HK-2 (cell line): ENCODE data around the gene EGLN3.
"Not testable (repeated sequence)": the region's sequence is repeated elsewhere in the genome, so short reads cannot be mapped to it uniquely, and the experiment has no call there.

Experiments
- DNase-seq: peaks from one replicate; pipeline ENCODE4 v3.0.0-alpha.2; 2018; ENCODE audit not compliant: unreplicated experiment

Gene EGLN3

GRCh38 chr14:33950320-33951182 lies at the start of gene EGLN3:
Gene EGLN3, minus strand, starts transcription at chr14:33951074. Its CDS starts 322 bp downstream, at chr14:33950752.
- peak; percentile 92 for DNase-seq

DNA sequence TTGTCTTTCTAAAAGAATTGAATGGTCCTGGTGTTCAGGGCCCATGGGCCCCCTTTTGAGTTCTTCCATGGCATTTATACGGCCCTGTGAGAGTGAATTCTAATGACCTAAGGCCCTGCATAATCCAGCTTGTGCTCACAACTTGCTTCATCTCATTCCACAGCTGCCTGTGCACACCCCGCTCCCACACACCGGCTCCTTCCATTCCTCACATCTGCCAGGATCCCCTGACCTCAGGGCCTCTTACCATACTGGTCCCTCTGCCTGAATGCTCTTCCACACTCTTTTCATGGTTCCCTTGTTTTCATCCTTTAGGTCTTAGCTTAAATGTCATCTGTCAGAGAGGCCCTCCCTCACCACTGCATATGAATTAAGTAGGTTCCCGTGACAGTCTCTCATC lies 49.5 kb upstream of the EGLN3 start:
- DNase-seq: no peak

- DNase-seq: no peak
Measured at GRCh38 chr14:33999771-34000291, 49.0 kb upstream of the EGLN3 start.

DNA sequence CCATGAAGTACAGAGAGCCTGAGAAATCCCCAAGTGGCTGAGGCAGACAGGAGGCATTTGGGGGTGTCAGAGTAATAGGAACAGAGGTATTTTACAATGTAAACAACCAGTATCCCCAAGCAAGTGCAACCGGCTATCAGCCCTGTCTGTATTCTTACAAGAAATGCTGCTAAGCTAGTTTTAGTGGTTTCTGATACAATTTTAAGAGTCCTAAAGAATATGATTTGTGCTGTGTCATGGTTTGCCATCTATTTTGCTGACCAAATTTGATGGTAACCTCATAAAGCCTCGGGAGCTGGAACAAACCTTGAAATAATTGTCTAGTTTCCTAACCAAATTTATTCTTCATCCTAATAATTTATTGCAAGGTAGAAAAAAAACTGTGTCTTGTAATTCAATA lies 46.7 kb upstream of the EGLN3 start:
- DNase-seq: no peak

GRCh38 chr14:33996462-33996861 lies 45.6 kb upstream of the EGLN3 start:
- DNase-seq: no peak

- no peak for DNase-seq
Measured at GRCh38 chr14:33993246-33993645, 42.4 kb upstream of the EGLN3 start.

- DNase-seq: no peak
Measured at GRCh38 chr14:33992274-33993007, 41.6 kb upstream of the EGLN3 start.

- DNase-seq: no peak
Measured at GRCh38 chr14:33990790-33991189, 39.9 kb upstream of the EGLN3 start.

- DNase-seq: no peak
Measured at GRCh38 chr14:33987565-33988080, 36.7 kb upstream of the EGLN3 start.

DNA sequence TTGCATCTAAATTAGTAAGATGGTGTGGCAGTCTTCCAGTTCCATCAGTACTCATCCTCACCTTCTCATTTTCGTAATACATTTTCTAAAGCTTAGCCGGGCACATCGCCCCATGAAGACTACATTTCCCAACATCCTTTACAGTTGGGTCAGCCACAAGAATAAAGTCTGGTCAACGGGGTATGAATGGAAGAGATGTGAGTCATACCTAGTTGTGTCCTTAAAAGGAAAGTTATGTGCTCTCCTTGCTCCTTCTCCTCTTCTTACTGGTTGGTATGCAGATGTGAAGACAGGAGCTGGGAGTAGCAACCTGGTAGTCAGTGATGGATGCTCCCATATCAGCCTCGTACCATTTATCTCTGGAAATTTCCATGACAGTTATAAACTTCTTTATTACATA lies 35.9 kb upstream of the EGLN3 start:
- peak; percentile 37 for DNase-seq

GRCh38 chr14:33985242-33985641 lies 34.4 kb upstream of the EGLN3 start:
- DNase-seq: no peak

DNA sequence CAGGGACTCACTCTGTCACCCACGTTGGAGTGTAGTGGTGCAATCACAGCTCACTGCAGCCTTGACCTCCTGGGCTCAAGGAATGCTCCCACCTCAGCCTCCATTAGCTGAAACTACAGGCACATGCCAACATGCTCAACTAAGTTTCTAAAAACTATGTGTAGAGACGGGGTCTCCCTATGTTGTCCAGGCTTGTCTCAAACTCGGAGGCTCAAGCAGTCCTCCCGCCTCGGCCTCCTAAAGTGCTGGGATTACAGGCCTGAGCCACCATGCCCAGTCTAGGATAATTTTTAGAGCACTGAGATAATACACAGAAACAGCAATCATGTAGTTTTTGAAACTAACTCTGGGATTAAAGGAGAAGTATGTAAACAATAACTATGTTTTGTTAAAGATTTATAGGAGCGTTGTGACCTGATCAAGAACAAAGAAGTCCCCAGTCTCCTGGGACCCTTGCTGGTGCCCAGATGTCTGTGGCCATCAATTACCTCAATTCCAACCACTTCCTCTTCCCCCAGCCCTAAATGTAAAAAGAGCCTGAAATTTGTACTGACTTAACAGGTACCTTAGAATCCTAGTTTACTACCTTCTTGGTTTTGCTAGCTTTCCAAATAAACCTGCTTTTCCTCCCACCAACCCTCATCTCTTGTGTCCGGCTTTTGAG lies 28.9 kb upstream of the EGLN3 start:
- no peak for DNase-seq

- no peak for DNase-seq
Measured at GRCh38 chr14:33978892-33979612, 28.2 kb upstream of the EGLN3 start.

DNA sequence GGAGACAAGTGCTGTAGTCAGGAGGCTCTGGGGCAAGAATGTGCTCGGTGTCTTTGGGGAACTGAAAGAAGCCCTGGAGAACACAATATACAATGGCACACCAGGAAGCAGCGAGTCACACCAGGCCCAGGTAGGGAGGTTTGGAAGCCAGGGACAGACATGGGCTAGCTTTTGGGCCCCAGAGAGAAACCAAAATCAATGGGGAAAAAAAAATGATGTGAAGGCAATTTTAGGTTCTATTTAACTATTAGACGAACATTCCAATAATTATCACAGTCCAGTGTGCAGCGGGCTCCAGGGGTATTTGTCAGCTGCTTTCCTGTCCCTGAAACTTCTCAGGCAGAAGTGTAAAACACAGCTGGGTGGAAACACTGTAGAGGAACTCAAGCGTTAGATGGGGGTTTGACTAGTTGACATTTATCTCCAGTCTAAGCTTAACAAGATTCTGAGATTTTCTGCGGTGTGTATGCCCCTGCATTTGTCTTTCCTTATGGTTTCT lies 21.8 kb upstream of the EGLN3 start:
- DNase-seq: no peak

- DNase-seq: not testable (repeated sequence)
Measured at GRCh38 chr14:33969846-33970245, 19.0 kb upstream of the EGLN3 start.

DNA sequence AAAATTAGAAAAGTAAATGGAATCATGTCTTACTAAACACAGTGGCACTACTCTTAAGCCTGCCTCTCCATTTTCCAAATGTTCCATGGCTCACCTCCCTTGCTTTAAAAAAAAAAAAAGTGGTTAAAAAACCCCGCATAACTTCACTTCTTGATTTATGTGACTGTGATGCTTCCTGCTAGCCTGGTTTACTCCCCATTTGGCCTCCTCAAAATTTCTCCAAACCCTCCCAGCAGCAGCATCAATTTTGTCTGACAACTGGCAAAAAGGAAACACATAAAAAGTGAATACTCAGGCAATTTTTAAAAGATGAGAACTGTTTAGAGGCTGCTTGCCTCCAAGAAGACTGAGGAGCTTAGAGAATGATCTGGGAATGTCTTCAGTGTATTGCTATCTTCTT lies 17.8 kb upstream of the EGLN3 start:
- DNase-seq: no peak

DNA sequence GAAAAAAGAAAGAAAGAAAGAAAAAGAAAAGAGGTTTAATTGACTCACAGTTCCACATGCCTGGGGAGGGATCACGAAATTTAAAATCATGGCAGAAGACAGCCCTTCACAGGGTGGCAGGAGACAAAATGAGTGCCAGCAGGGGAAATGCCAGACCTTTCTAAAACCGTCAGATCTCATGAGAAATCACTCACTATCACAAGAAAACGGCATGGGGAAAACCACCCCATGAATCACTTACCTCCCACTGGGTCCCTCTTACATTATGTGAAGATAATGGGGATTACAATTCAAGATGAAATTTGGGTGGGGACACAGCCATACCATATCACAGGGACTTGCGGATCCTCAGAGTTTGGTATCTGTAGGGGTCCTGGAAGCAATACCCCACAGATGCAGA lies 16.3 kb upstream of the EGLN3 start:
- DNase-seq: no peak

GRCh38 chr14:33966276-33966675 lies 15.4 kb upstream of the EGLN3 start:
- DNase-seq: no peak

DNA sequence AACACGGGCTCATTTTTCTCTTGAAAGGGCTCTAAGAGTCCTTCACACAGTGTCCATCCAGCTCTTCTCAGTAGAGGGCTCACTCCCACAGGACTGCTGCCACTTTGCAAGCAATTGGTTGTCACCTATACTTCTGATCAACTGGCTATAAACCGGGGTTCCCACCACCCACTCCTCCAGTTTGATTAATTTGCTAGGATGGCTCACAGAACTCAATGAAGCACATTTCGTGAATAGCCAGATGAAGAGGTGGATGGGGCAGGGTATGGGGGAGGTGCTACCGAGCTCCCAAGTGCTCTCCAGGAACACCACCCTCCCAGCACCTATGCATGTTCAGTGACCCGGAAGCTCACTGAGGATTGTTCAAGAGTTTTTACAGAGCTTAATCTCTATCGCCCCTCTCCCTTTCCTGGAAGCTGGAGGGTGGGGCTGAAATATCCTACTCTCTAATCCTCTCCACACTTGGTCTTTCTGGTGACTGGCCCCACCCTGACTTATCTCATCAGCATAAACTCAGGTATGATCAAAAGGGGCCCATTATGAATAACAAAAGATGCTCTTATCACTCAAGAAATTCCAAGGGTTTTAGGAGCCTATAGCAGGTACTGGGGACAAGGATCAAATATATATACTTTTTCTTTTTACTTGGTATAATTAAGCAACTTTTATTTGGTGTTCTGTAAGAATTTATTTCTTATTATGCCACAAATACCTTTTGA lies 13.9 kb upstream of the EGLN3 start:
- DNase-seq: no peak

- no peak for DNase-seq
Measured at GRCh38 chr14:33963892-33964291, 13.0 kb upstream of the EGLN3 start.

DNA sequence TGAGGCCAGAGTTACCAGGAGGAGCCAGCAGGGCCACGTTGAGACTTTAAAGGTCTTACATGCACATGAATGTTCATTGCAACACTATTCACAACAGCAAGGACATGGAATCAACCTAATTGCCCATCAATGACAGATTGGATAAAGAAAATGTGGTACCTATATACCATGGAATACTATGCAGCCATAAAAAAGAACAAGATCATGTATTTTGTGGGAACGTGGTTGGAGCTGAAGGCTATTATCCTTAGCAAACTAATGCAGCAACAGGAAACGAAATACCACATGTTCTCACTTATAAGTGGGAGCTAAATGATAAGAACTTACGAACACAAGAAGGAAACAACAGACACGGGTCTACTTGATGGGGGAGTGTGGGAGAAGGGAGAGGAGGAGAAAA lies 11.6 kb upstream of the EGLN3 start:
- DNase-seq: not testable (repeated sequence)
